GM12865 (cell line): Measurements from ENCODE around the gene HBG2.
"Not testable (repeated sequence)": the region's sequence is repeated elsewhere in the genome, so short reads cannot be mapped to it uniquely, and the experiment has no call there.

Experiments used
- DNase-seq: peaks from one replicate; pipeline ENCODE4 v3.0.0; 2010; ENCODE audit warnings: low read depth
- H3K4me3 ChIP-seq: 2 replicates; pipeline ENCODE4 v1.5.1; 2011; ENCODE audit warnings: mild to moderate bottlenecking, low read depth, low read length, control low read depth
- TF ChIP-seq, protein P1 (sequence below): IDR thresholded peaks from 2 replicates; pipeline ENCODE4 v1.5.1; 2011; ENCODE audit warnings: low read length, control low read depth, low read depth, inconsistent platforms; ENCODE audit not compliant: insufficient read depth; ENCODE audit errors: missing control alignments

The HBG2 gene

DNA sequence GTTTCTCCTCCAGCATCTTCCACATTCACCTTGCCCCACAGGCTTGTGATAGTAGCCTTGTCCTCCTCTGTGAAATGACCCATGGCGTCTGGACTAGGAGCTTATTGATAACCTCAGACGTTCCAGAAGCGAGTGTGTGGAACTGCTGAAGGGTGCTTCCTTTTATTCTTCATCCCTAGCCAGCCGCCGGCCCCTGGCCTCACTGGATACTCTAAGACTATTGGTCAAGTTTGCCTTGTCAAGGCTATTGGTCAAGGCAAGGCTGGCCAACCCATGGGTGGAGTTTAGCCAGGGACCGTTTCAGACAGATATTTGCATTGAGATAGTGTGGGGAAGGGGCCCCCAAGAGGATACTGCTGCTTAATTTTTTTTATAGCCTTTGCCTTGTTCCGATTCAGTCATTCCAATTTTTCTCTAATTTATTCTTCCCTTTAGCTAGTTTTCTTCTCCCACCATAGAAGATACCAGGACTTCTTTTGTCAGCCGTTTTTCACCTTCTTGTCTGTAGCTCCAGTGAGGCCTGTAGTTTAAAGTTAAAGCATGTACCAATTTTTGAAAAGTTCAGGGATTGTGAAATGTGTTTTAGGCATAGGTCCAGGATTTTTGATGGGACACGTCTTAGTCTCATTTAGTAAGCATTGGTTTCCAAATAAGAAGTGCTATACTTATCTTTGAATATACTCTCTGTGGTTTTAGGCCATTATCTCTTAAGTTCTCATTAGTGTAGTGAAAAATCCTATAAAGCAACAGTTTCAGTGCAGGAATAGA, at the start of gene HBG2:
Gene HBG2 (minus strand): TSS at position 136 of the 768 bp plus-strand sequence. CDS start 53 bp downstream, at position 83.
- not testable (repeated sequence) for DNase-seq, H3K4me3 ChIP-seq

DNA sequence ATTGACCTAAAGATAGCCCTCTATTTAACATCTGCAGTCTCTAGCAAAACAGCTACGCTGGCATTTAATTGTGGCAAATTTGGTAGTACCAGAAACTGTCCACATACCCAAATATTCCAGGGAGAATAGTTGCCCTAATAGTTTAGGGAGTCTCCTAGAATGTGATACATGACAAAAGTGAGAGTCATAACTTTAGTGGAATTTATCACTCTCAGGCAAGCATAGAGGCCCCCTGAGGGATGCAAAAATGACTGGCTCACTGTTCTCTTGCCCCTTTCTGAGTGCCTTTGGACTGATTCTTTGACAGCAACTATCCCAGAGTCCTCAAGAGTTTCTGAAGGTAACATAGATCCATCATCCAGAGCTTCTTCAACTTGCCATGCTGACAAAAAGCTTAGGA, 49.5 kb upstream of the HBG2 start:
- no peak overlapping the region for H3K4me3 ChIP-seq
- no peak for DNase-seq
- TF ChIP-seq, protein P1, sequence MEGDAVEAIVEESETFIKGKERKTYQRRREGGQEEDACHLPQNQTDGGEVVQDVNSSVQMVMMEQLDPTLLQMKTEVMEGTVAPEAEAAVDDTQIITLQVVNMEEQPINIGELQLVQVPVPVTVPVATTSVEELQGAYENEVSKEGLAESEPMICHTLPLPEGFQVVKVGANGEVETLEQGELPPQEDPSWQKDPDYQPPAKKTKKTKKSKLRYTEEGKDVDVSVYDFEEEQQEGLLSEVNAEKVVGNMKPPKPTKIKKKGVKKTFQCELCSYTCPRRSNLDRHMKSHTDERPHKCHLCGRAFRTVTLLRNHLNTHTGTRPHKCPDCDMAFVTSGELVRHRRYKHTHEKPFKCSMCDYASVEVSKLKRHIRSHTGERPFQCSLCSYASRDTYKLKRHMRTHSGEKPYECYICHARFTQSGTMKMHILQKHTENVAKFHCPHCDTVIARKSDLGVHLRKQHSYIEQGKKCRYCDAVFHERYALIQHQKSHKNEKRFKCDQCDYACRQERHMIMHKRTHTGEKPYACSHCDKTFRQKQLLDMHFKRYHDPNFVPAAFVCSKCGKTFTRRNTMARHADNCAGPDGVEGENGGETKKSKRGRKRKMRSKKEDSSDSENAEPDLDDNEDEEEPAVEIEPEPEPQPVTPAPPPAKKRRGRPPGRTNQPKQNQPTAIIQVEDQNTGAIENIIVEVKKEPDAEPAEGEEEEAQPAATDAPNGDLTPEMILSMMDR: no peak

DNA sequence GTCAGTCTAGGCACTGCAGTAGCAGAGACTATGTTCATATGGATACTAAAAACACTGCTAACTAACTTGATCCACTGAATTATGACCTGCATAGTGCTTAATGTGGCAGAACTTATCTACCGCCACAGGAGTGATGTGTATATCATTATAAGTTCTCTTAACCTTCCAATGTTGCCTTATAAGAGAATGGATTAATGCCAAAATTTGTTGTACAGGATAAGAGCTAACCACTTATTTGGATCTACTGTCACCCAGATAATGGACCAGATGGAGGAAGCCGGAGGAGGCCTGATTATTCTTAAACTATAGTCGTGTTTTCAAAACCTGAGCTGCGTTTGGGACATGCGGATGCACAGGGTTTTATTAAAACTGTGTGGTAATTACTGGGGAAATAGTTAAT, 49.0 kb upstream of the HBG2 start:
- TF ChIP-seq, protein P1: no peak
- H3K4me3 ChIP-seq: no peak overlapping the region
- no peak for DNase-seq

DNA sequence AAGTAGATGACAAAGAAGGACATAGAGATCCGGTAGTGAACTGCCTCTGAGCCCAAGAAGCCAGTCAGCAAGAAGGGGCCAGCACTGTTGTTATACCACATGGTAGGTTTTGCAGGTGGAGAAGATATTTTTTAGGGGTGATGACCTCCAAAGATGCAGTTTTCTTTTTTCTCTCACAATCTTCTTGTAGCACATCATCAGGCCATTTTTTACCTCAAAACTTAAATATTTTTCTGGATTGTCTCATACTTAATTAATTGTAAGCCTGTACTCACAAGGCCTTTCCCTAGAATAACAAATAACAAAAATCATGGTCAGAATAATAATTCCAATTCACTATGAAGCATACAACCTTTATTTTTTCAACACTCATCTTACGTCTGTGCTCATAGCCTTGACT, 47.3 kb upstream of the HBG2 start, which contains the start of gene OR51B4:
Gene OR51B4 (minus strand): TSS at position 101 of the 400 bp plus-strand sequence. CDS start 0 bp downstream, at position 101.
- no peak for DNase-seq
- H3K4me3 ChIP-seq: no peak within 1 kb of the TSS
- TF ChIP-seq, protein P1: no peak

DNA sequence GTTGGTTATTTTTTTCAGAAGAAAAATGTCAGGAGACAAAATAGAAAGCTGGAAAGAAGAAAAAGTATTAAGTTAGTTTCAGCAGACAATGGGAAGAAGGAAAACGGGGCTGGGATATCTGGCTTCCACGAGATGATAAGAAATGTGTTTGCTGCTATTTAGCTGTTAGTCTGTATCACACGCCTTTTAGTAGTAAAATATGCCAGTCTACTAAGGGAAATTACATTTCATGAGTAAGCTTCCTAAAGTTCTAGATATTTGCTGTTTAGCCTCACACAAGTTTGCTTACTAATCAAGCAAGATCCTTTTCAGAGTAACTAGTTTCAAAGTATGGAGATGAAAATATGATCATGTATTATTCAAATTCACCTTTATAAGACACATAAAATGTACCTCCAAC, 45.7 kb upstream of the HBG2 start:
- no peak for DNase-seq
- H3K4me3 ChIP-seq: no peak overlapping the region
- TF ChIP-seq, protein P1: no peak

DNA sequence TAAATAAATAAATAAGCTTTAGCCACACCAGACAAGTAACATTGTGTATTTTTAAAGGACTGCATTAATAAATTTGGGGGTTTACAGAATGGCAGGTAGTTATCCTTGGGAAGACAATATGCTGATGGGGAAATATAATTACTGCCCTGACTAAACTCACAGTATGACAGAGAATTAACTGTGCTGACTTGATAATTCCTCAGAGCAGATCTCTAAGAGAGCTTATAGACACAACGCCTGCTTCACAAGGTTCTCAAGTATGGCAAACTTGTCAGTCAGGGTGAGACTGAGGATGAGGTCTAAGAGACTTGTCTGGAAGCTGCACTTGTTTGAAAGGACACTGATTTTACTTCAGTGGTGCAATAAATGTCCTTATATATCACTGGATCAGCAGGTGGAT, 43.9 kb upstream of the HBG2 start:
- DNase-seq: no peak
- TF ChIP-seq, protein P1: no peak
- no peak overlapping the region for H3K4me3 ChIP-seq

DNA sequence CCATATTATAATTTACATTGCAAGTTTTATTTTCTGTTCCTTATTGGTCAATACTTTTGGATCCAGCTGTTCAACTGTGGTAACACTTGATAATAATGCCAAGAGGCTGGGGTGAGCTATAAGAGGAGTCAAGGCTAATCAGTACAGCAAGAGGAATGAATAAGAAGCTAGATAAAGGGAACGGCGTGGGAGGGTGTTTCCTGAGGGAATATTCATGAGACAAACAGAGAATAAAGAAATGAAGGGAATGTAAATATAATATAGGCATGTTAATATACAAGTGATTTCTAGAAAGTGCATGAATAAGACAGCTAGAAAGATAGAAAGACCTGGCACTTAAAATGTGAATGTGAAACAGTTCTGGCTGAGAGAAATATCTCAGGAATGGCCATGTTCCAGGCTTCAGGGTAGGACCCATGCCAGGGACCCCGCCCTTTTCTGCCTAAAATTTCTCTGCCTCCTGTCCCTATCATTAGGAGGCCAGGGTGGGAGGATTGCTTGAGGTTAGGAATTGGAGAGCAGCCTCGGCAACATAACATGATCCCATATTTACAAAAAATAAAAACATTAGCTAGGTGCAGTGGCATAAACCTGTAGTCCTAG, 43.2 kb upstream of the HBG2 start:
- H3K4me3 ChIP-seq: no peak overlapping the region
- no peak for DNase-seq
- TF ChIP-seq, protein P1: no peak

DNA sequence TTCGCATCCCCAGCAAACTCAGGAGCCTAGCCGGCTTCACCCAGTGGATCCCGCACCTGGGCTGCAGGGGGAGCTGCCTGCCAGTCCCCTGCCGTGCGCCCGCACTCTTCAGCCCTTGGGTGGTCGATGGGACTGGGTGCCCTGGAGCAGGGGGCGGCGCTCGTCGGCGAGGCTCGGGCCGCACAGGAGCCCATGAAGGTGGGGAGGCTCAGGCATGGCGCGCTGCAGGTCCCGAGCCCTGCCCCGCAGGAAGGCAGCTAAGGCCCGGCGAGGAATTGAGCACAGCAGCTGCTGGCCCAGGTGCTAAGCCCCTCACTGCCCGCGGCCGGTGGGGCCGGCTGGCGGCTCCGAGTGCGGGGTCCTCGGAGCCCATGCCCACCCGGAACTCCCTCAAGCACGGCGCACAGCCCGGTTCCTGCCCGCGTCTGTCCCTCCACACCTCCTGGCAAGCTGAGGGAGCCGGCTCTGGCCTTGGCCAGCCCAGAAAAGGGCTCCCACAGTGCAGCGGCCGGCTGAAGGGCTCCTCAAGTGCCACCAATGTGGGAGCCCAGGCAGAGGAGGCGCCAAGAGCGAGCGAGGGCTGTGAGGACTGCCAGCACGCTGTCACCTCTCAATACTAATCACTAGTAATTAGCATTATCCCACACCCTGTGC, 39.9 kb upstream of the HBG2 start:
- H3K4me3 ChIP-seq, DNase-seq: not testable (repeated sequence)
